ENCODE results near the gene CD79A.

Gene CD79A

DNA sequence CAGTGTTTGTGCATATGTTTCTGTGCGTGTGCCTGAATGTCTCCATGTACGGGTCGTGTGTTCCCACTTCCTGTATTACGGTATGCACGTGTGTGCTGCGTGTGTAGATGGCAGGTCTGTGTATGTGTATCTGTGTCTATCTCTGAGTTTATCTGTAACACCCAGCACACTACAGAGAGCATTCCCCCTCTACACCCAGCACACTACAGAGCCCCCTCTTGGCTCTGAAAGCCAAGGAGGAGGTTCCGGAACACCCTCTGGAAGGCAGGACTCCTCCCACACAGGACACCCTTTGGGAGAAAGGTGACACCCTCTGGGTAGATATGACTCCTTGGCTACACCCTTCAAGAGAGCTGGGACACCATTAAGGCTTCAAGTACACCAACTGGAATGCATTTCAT is 53.2 kb downstream of the CD79A start:
- no peaks in the 10 kb centered on the region for H3K36me3 ChIP-seq (ENCODE audit: control insufficient read depth in 2 of 2, insufficient read depth in 2 of 2, low read length in 2 of 2)

More for the DNA sequence above, 53.2 kb downstream of the CD79A start:
- no peaks in the 10 kb centered on the region for H3K9me3 ChIP-seq (ENCODE audit: control insufficient read depth in 2 of 2, low read length in 2 of 2)
- H3K27ac ChIP-seq (ENCODE audit: low read depth in 2 of 2, low read length in 2 of 2) = no peak overlapping the region
- peaks cover 28 to 30% of the 10 kb centered on the region in 2 donors for H3K27me3 ChIP-seq (ENCODE audit: control insufficient read depth in 2 of 2, insufficient read depth in 2 of 2, low read length in 2 of 2)
- peaks cover 11 to 14% of the 10 kb centered on the region in 2 donors for H3K4me1 ChIP-seq (ENCODE audit: control insufficient read depth in 2 of 2, insufficient read depth in 2 of 2, low read length in 2 of 2)
- H3K4me3 ChIP-seq (ENCODE audit: low read length in 2 of 2) = no peak overlapping the region
- no peak overlapping the region for H3K9ac ChIP-seq (ENCODE audit: low read depth in 1 of 2, low read length in 2 of 2)
